NCI-H82 (cell line): Measurements from ENCODE around the gene SEBOX.
"Not testable (repeated sequence)": the region's sequence is repeated elsewhere in the genome, so short reads cannot be mapped to it uniquely, and the experiment has no call there.

Experiments
- DNase-seq: peaks from one replicate; lab custom pipeline; 2025; lab: John Stamatoyannopoulos, UW

The SEBOX gene

DNA sequence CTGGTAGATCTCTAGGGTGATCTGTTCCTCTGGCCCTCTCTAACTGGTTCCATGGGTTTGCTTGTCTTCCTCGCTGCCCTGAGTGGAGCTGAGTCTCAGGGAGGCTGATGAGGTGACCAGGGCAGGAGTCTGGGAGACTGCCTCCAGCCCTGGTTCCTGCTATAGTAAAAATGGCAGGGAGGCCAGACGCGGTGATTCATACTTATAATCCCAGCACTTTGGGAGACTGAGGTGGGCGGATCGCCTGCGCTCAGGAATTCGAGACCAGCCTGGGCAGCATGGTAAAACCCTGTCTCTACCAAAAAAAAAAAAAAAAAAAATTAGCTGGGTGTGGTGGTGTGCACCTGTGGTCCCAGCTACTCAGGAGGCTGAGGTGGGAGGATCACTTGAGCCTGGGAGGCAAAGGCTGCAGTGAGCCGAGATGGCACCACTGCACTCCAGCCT, 26.2 kb downstream of the SEBOX start:
- not testable (repeated sequence) for DNase-seq

DNA sequence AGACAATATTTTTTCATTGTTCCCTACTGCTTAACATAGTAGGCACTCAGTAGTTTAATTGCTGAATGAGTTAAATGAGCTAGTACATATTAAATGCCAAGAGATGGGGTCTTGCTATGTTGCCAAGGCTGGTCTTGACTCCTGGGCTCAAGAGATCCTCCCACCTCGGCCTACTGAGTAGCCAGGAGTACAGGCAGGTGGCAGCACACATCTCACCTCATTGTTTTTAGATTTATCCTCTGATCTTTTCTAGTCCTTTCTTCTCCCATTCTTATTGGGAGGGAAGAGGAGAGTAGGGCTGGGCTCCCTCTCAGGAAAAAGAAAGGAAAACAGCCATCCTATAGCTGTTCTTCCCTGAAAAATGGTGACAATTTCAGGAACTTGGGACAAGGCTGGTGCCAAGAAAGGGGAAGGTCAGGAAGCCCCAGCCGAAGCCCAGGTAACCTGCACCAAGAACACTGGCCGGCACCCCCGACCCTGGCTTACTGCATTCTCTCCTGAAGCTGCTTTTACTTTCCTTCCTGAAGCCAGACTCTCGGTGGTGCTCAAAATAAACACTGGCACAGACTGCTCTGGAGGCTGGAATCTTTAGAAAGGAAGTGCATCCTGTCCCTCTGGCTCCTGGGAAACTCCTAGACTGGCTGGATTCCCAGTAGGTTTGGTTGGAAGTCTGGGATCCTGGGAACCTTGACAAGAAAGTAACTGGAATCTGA, 26.8 kb downstream of the SEBOX start:
- no peak for DNase-seq

- DNase-seq: peak; percentile 94
Measured at GRCh38 chr17:28335959-28336871, 28.8 kb downstream of the SEBOX start.

DNA sequence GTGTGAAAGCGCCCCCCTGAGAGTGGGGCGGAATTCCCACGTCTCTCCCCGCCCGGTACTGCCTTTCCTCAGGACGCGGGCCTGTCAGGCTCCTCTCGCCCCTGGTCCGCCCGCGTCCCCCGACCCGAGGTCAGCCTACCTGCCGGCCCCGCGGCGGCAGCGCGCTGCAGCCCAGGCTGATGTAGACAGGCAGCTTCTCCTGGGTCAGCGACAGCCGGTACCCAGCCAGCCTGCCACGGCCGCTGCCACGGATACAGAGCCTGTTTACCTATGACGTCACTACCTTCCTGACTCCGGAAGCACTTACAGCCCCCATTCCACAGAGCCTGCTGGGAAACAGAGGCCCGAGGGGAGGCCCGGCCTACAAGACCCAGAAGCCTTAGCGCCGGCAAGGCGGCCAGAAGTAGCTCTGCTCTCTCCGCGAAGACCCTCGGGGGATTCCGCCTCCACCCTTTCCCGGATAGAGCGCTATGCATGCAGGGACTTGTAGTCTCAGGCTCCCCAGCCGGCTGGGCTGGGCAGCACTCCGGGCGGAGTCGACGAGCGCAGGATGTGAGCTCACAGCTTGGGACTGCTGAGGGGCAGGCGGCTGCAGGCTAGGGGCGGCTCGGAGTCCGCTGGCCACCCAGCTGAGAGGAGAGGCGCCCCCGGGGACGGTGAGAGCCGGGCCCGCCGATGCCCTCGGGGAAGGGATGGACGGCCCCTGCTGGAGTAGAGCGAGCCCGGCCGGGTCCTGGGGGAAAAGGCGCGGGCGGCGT, 29.6 kb downstream of the SEBOX start, which contains the start of the genes IFT20 and TNFAIP1:
Gene IFT20, minus strand, starts transcription at position 272 of the 758 bp plus-strand sequence. CDS start 3,487 bp downstream, outside the sequence.
Gene TNFAIP1, plus strand, starts transcription at position 561 of the 758 bp plus-strand sequence. CDS start 3,761 bp downstream, outside the sequence.
- DNase-seq: peak; percentile 100

GRCh38 chr17:28334666-28335200, 30.3 kb downstream of the SEBOX start:
- DNase-seq: peak; percentile 74

GRCh38 chr17:28334171-28334570, 30.8 kb downstream of the SEBOX start:
- DNase-seq: no peak

DNA sequence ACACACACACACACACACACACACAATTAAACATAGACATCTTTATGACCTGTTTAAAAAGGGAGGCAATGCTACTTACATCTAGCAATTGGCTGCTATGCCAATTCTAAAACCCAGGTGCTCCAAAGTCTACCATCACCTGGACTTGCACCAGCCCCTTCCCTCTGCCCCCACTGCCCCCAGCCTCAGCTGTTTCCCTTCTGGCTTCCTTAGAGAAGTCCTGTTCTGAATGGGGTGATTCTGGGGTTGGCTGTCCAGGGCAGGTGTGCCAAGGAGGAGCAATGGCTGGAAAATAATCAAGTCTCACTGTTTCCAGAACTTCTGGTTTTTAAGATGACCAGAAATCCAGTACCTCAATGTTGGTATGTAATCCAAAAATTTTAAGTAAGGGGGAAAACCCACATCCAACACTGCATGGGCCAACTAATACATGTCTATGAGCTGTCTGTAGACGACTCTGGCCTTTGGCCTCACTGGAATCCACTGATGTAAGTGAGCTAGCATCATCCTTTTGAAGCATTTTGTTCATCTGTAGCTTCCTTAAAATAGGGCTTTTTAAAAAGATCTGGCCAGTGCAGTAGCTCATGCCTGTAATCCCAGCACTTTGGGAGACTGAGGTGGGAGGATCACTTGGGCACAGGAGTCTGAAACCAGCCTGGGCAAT, 31.8 kb downstream of the SEBOX start:
- DNase-seq: no peak

DNA sequence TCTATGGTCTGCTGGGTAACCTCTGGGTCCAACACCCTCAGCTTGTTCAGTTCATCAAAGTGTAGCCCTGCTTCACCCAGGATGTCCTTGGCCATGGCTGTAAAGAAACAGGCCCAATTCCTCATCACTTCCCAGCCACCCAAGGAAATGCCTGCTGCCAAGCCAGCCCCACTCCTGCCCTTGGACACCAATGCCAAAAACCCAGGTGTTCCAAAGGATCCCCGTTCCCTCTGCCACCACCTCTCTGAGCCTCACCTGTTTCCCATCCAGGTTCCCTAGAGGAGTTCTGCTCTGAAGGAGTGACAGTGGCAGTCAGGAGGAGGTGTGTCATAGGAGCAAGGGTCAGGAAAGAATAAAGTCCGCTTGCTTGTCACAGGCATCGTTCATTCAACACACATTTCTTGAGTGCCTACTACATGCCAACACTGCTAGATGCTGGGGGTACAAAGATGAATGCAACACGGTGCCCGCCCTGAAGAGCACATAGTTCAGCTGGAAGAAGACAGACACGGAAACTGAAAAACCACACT, 33.0 kb downstream of the SEBOX start:
- DNase-seq: no peak

- no peak for DNase-seq
Measured at GRCh38 chr17:28330671-28331070, 34.3 kb downstream of the SEBOX start.

- no peak for DNase-seq
Measured at GRCh38 chr17:28328325-28328724, 36.7 kb downstream of the SEBOX start.

GRCh38 chr17:28327709-28328108, 37.3 kb downstream of the SEBOX start:
- DNase-seq: peak; percentile 29

DNA sequence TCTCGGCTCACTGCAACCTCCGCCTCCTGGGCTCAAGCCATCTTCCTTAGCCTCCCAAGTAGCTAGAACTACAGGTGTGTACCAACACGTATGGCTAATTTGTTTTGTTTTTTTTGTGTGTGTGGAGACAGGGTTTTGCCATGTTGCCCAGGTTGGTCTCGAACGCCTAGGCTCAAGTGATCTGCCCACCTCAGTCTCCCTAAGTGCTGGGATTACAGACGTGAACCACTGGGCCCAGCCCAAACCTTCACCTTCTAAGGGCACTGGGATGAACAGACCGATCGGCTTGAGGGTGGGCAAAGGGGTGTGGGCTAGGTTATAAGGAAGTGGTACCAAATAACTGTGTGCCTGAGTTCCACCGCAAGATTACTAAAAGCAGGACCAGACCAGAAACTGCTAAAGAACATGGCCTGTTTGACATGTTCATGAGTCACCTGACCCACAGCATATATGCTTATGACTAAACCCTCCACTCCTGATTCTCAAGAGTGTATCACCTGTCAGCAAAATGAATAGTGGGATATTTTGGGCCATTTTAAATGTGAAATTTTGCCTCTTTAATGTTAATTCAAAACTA, 37.9 kb downstream of the SEBOX start:
- DNase-seq: no peak

DNA sequence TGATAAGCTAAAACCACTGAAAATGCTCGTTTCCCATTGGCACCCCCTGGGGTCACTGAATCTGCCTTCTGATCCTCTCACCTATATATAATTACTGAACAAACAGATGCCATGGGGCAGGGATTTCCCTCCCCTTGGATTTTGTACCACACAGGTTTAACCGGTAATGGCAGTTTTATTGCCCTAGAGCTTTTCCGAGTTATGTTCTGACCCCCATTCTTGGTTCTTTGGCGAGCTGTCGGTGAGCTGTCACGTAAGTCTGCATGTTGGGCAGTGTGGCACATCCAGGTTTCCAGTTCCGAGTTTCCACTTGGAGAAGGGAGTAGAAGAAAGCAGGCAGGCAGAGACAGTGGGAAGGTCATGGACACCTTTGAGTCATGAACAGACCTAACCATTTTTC, 38.9 kb downstream of the SEBOX start:
- no peak for DNase-seq

DNA sequence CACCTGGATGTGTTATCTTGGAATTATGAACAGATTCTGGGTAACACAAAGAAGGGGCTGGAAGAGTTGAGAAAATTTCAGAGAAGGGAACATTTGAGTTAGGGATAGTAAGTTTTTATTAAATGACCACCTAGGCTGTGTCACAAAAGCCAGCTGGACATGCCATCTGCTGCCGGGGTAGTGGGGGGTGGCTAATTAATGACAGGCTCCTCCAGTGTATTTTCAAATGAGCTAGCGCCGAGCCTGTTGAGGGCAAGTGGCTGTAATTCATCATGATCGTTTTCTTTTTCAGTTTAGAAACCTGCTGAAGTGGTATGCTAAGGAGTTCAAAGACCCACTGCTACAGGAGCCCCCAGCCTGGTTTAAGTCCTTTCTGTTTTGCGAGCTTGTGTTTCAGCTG, 39.8 kb downstream of the SEBOX start:
- DNase-seq: peak; percentile 68

DNA sequence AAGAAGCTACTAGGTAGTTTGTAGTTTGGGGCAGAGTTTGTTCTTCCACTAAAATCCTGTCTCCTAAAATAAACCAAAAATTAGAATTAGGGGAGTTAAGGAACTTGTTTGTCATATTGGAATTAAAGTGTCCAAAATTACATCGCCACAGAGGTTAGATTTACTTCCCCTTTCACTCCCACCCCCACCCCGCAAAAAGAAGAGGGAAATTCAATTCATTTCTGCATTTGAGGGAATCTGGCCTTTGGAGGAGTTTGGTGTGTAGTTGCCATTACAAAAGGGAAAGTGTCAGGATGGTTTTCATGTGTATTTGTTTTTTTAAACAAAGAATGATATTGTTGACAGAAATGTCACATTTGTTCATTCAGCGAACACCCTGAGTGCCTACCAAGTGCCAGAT, 40.2 kb downstream of the SEBOX start:
- DNase-seq: no peak

DNA sequence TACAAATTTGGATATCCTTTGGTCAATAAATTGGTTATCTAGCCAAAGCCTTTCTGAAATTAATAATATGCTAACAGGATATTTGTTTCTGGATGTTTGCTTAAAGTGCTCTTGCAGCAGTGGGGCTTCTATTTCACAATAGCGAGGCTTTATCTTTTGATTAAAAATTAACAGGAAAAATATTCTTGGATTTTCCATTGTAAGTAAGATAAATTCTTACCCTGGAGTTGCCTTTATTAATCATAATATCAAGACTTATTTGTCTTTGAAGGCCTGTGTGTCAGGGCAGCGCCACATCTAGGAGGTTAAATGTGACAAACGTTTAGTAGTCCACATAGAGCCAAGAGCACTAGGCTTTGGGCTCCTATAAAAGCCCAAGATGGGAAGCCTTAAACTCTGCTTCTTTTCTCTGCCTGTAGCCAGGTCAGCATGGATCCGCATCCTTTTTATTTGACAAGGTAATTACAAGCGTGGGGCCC, 40.7 kb downstream of the SEBOX start:
- DNase-seq: peak; percentile 33

- DNase-seq: peak; percentile 22
Measured at GRCh38 chr17:28320215-28321061, 44.6 kb downstream of the SEBOX start.

DNA sequence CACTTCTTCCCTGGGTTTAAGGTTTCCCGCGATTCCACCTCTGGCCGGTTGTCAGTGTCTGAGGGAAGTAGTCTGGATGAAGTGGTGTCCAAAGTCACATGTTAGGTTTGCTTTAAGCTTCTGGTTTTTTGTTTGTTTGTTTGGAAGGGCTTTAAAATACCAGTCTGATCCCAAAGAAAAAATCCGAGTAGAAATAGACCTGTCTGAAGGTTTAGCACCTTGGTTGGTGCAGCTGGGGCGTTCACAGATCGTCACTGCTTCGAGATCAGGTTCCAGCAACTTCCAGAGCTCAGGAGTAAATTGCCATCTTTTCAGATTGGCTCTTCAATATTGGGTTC, 45.4 kb downstream of the SEBOX start:
- no peak for DNase-seq

DNA sequence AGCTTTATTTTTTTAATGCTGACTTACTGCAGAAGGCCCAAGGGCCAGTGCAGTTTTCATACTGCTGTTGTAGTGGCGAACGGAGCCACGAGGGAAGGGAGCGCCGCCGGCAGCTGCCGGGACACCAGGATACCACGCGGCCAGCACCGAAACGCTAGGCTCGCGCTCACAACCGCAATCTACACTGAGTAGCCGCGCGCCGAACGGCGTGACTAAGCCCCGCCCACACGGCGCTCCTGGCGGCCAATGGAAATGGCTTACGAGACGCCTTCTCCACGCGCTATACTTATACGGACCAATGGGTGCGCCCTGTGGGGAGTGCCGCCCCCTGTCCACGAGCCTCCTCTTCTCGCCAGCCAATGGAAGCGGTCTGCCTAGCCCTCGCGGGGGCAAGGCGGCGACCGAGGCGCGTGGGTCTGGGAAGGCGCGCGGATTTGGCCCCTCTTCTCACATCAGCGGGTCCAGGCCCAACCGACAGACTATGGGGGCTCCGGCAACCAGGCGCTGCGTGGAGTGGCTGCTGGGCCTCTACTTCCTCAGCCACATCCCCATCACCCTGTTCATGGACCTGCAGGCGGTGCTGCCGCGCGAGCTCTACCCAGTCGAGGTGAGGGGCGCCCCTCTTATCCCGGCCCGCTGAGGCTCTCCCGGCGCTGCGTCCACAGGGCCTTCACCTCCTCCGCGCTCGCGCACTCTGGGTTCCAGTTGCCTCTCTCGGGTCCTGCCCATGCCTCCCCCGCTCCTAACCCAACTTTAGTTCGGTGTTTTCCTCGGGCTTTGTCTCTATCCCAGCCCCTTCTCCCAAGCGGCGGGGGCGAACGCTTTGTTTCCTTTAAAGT, 46.0 kb downstream of the SEBOX start, which contains the start of gene TMEM97:
Gene TMEM97, plus strand, starts transcription at position 442 of the 839 bp plus-strand sequence. Its CDS starts 40 bp downstream, at position 482.
- DNase-seq: peak; percentile 100
